Coronary artery (tissue), 2 donors: ENCODE data around the gene EXOSC7.

Source experiments
- DNase-seq: peaks from one replicate; pipeline ENCODE4 v3.0.0-alpha.2; 2017; ENCODE audit warnings: low spot score
- H3K27ac ChIP-seq, 2 donors: fragments of 200-600 bp; sonication (generic); one replicate each; pipeline ENCODE4 v1.5.1; 2016 to 2019
- H3K4me3 ChIP-seq: fragments of 200-600 bp; sonication (generic); 2 replicates; pipeline ENCODE4 v1.5.1; 2016; ENCODE audit warnings: mild to moderate bottlenecking, moderate library complexity
- CTCF ChIP-seq: fragments of 200-600 bp; sonication (generic); IDR thresholded peaks from one replicate; pipeline ENCODE4 v1.5.1; 2019; ENCODE audit warnings: antibody characterized with exemption

Gene EXOSC7

DNA sequence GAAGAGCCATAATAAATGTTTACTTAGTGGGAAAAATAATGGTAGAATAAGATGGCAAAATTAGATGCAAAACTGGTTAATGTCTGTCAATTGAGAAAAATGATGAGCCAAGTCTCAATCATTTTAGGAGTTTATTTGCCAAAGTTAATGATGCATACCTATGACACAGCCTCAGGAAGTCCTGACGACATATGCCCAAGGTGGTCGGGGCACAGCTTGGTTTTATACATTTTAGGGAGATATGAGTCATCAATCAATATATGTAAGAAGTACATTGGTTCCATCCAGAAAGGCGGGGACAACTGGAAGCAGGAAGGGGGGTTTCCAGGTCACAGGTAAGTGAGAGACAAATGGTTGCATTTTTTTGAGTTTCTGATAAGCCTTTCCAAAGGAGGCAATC lies 81.5 kb downstream of the EXOSC7 start:
- Histone ChIP-seq H3K27ac (no peak overlapping the region), H3K4me3 (no peak overlapping the region)
- no peak for TF ChIP-seq CTCF
- no peak for DNase-seq

- no peak overlapping the region for H3K27ac ChIP-seq
- DNase-seq: no peak
- H3K4me3 ChIP-seq: no peak overlapping the region
- TF ChIP-seq CTCF: no peak
Measured at GRCh38 chr3:45059132-45059531, 83.1 kb downstream of the EXOSC7 start.

- no peak overlapping the region for H3K4me3 ChIP-seq
- DNase-seq: no peak
- TF ChIP-seq CTCF: no peak
- H3K27ac ChIP-seq: no peak overlapping the region
Measured at GRCh38 chr3:45060165-45060892, 84.3 kb downstream of the EXOSC7 start.
